Neural progenitor cell (in vitro differentiated cells): ENCODE measurements around the gene MED12L. TPM values are rescaled to one million over a fixed set of nuclear protein-coding genes. Genes with fewer than 3 reads are reported as not detected.

ENCODE experiments used
- DNase-seq: peaks from one replicate; pipeline ENCODE4 v3.0.0-alpha.2; 2016; ENCODE audit warnings: low spot score
- H2AFZ ChIP-seq: fragments of 200-600 bp; sonication (generic); replicated peaks from 2 replicates; pipeline ENCODE4 v1.6.1; 2016; ENCODE audit warnings: antibody characterized with exemption
- H3F3A ChIP-seq: fragments of 200-600 bp; sonication (generic); 2 replicates; pipeline ENCODE4 v1.6.1; 2016; ENCODE audit warnings: antibody characterized with exemption, low read depth
- H3K27ac ChIP-seq: fragments of 200-600 bp; sonication (generic); 2 replicates; pipeline ENCODE4 v1.5.1; 2016; ENCODE audit warnings: mild to moderate bottlenecking
- H3K27me3 ChIP-seq: fragments of 200-600 bp; sonication (generic); 2 replicates; pipeline ENCODE4 v1.6.1; 2016; ENCODE audit warnings: mild to moderate bottlenecking, moderate library complexity
- H3K36me3 ChIP-seq: fragments of 200-600 bp; sonication (generic); 2 replicates; pipeline ENCODE4 v1.5.1; 2016
- H3K4me1 ChIP-seq: fragments of 200-600 bp; sonication (generic); 2 replicates; pipeline ENCODE4 v1.6.1; 2016; ENCODE audit warnings: mixed run types
- H3K4me2 ChIP-seq: fragments of 200-600 bp; sonication (generic); 2 replicates; pipeline ENCODE4 v1.6.1; 2016
- H3K4me3 ChIP-seq: fragments of 200-600 bp; sonication (generic); 2 replicates; pipeline ENCODE4 v1.5.1; 2016
- H3K79me2 ChIP-seq: fragments of 200-600 bp; sonication (generic); 2 replicates; pipeline ENCODE4 v1.6.1; 2016; ENCODE audit warnings: low read depth
- H3K9ac ChIP-seq: fragments of 200-600 bp; sonication (generic); 2 replicates; pipeline ENCODE4 v1.6.1; 2016
- H3K9me3 ChIP-seq: fragments of 200-600 bp; sonication (generic); 2 replicates; pipeline ENCODE4 v1.5.1; 2016; ENCODE audit warnings: low read depth
- H4K20me1 ChIP-seq: fragments of 200-600 bp; sonication (generic); 2 replicates; pipeline ENCODE4 v1.6.1; 2016; ENCODE audit warnings: low read depth
- H3K27ac Mint-ChIP-seq: 3 replicates; pipeline ENCODE4 v1.8.0; 2021; ENCODE audit warnings: mixed read lengths
- H3K27me3 Mint-ChIP-seq: 2 replicates; pipeline ENCODE4 v1.8.0; 2022; ENCODE audit warnings: low read depth, mild to moderate bottlenecking, inconsistent platforms, moderate library complexity, mixed read lengths; ENCODE audit not compliant: insufficient read depth
- H3K36me3 Mint-ChIP-seq: 3 replicates; pipeline ENCODE4 v1.8.0; 2021; ENCODE audit warnings: mixed read lengths
- H3K4me1 Mint-ChIP-seq: 3 replicates; pipeline ENCODE4 v1.8.0; 2021; ENCODE audit warnings: mixed read lengths
- H3K4me3 Mint-ChIP-seq: 3 replicates; pipeline ENCODE4 v1.8.0; 2021; ENCODE audit warnings: mild to moderate bottlenecking, moderate library complexity, mixed read lengths
- H3K9me3 Mint-ChIP-seq: 3 replicates; pipeline ENCODE4 v1.8.0; 2020; ENCODE audit warnings: mixed read lengths
- CTCF ChIP-seq: fragments of 200-600 bp; sonication (generic); IDR thresholded peaks from 2 replicates; pipeline ENCODE4 v1.5.1; 2017; ENCODE audit warnings: antibody characterized with exemption, mild to moderate bottlenecking
- EZH2 ChIP-seq: fragments of 200-600 bp; sonication (generic); IDR thresholded peaks from 2 replicates; pipeline ENCODE4 v1.6.1; 2017; ENCODE audit warnings: antibody characterized with exemption, mild to moderate bottlenecking, moderate library complexity
- EZH2phosphoT487 ChIP-seq: fragments of 200-600 bp; sonication (generic); IDR thresholded peaks from 2 replicates; pipeline ENCODE4 v1.6.1; 2017; ENCODE audit warnings: antibody characterized with exemption
- total RNA-seq: library from RNA; depleted of rRNA; stranded (reverse); fragments of >200 nt; gene quantifications from 2 replicates; pipeline ENCODE4 v1.2.3, GENCODE V29; 2015; ENCODE audit warnings: low replicate concordance

MED12L gene
- total RNA-seq, 1 donor from 2014 or later: 16.5 TPM

GRCh38 chr3:151350656-151351055 is 265.2 kb downstream of the MED12L start:
- H3K9me3 Mint-ChIP-seq: no peaks in the 10 kb centered on the region
- H3K36me3 ChIP-seq: peaks cover 3% of the 10 kb centered on the region
- no peaks in the 10 kb centered on the region for H3K27me3 Mint-ChIP-seq
- no peak overlapping the region for H3K4me3 ChIP-seq
- H3K27ac ChIP-seq: no peak overlapping the region
- no peaks in the 10 kb centered on the region for H3F3A ChIP-seq
- peaks cover 10% of the 10 kb centered on the region for H3K4me1 ChIP-seq
- no peak overlapping the region for H2AFZ ChIP-seq
- DNase-seq: no peak
- H3K4me1 Mint-ChIP-seq: no peaks in the 10 kb centered on the region
- no peak overlapping the region for H3K4me2 ChIP-seq
- no peaks in the 10 kb centered on the region for H4K20me1 ChIP-seq
- peaks cover 4% of the 10 kb centered on the region for H3K36me3 Mint-ChIP-seq
- H3K9me3 ChIP-seq: no peaks in the 10 kb centered on the region
- TF ChIP-seq CTCF (no peak), EZH2phosphoT487 (no peak), EZH2 (no peak)
- H3K27ac Mint-ChIP-seq: no peak overlapping the region
- H3K9ac ChIP-seq: no peak overlapping the region
- H3K27me3 ChIP-seq: no peaks in the 10 kb centered on the region
- no peak overlapping the region for H3K4me3 Mint-ChIP-seq
- H3K79me2 ChIP-seq: no peaks in the 10 kb centered on the region

- Histone ChIP-seq H3K79me2 (no peaks in the 10 kb centered on the region), H3K27ac (no peak overlapping the region), H3K27me3 (no peaks in the 10 kb centered on the region), H3K4me1 (peaks cover 10% of the 10 kb centered on the region), H3K4me2 (no peak overlapping the region), H3F3A (no peaks in the 10 kb centered on the region), H4K20me1 (no peaks in the 10 kb centered on the region), H3K9me3 (no peaks in the 10 kb centered on the region), H3K9ac (no peak overlapping the region), H2AFZ (no peak overlapping the region), H3K36me3 (peaks cover 3% of the 10 kb centered on the region), H3K4me3 (no peak overlapping the region)
- TF ChIP-seq EZH2phosphoT487: no peak
- TF ChIP-seq EZH2: no peak
- TF ChIP-seq CTCF: no peak
- no peaks in the 10 kb centered on the region for H3K4me1 Mint-ChIP-seq
- no peaks in the 10 kb centered on the region for H3K27me3 Mint-ChIP-seq
- H3K4me3 Mint-ChIP-seq: no peak overlapping the region
- H3K27ac Mint-ChIP-seq: no peak overlapping the region
- no peaks in the 10 kb centered on the region for H3K9me3 Mint-ChIP-seq
- no peak for DNase-seq
- peaks cover 6% of the 10 kb centered on the region for H3K36me3 Mint-ChIP-seq
These were observed 265.8 kb downstream of the MED12L start for GRCh38 chr3:151351219-151351618.

- H3K79me2 ChIP-seq: no peaks in the 10 kb centered on the region
- no peak overlapping the region for H2AFZ ChIP-seq
- peaks cover 3% of the 10 kb centered on the region for H3K36me3 ChIP-seq
- peaks cover 6% of the 10 kb centered on the region for H3K36me3 Mint-ChIP-seq
- no peaks in the 10 kb centered on the region for H3K27me3 Mint-ChIP-seq
- H3K4me2 ChIP-seq: no peak overlapping the region
- H4K20me1 ChIP-seq: no peaks in the 10 kb centered on the region
- no peaks in the 10 kb centered on the region for H3K9me3 ChIP-seq
- H3K4me1 Mint-ChIP-seq: no peaks in the 10 kb centered on the region
- no peaks in the 10 kb centered on the region for H3K9me3 Mint-ChIP-seq
- DNase-seq: no peak
- H3F3A ChIP-seq: no peaks in the 10 kb centered on the region
- no peak overlapping the region for H3K27ac Mint-ChIP-seq
- no peak overlapping the region for H3K4me3 ChIP-seq
- H3K27me3 ChIP-seq: no peaks in the 10 kb centered on the region
- no peak overlapping the region for H3K9ac ChIP-seq
- no peak for TF ChIP-seq EZH2
- no peak overlapping the region for H3K27ac ChIP-seq
- peaks cover 10% of the 10 kb centered on the region for H3K4me1 ChIP-seq
- no peak overlapping the region for H3K4me3 Mint-ChIP-seq
These were observed 266.2 kb downstream of the MED12L start for GRCh38 chr3:151351648-151352047.

- H3K27ac ChIP-seq: peak overlapping the region; percentile 1
- Mint-ChIP-seq H3K4me3 (no peak overlapping the region), H3K27ac (no peak overlapping the region), H3K27me3 (no peaks in the 10 kb centered on the region), H3K9me3 (no peaks in the 10 kb centered on the region), H3K4me1 (no peaks in the 10 kb centered on the region), H3K36me3 (peaks cover 2% of the 10 kb centered on the region)
- TF ChIP-seq EZH2phosphoT487 (no peak), EZH2 (no peak), CTCF (no peak)
- peak overlapping the region; percentile 6 for H3K9ac ChIP-seq
- H3K4me2 ChIP-seq: no peak overlapping the region
- no peaks in the 10 kb centered on the region for H3K9me3 ChIP-seq
- H2AFZ ChIP-seq: no peak overlapping the region
- peaks cover 13% of the 10 kb centered on the region for H3K4me1 ChIP-seq
- no peak for DNase-seq
- H3K36me3 ChIP-seq: peaks cover 14% of the 10 kb centered on the region
- H3F3A ChIP-seq: no peaks in the 10 kb centered on the region
- no peak overlapping the region for H3K4me3 ChIP-seq
- no peaks in the 10 kb centered on the region for H3K27me3 ChIP-seq
- H4K20me1 ChIP-seq: no peaks in the 10 kb centered on the region
- H3K79me2 ChIP-seq: no peaks in the 10 kb centered on the region
These were observed 271.5 kb downstream of the MED12L start for GRCh38 chr3:151356794-151357462.
